Calu3 (cell line): Measurements from ENCODE around the gene RPP25L. TPM values are rescaled to one million over a fixed set of nuclear protein-coding genes. Genes with fewer than 3 reads are reported as not detected.
A peak's percentile ranks its signal among the peaks of the same experiment; 100 is the strongest.

Source experiments
- BruUV-seq: library from RNA; stranded (reverse); fragments of 400-500 nt; replicated peaks from 2 replicates; lab custom pipeline; 2021; lab: Mats Ljungman, UMichigan
- CTCF ChIA-PET: fragments of 300-600 bp; sonication (Branson Sonifier 250); formaldehyde crosslinking; loops from one replicate; lab custom pipeline; 2022; ENCODE audit warnings: antibody characterized with exemption; lab: Charles Lee
- DNase-seq: peaks from one replicate; pipeline ENCODE4 v3.0.0; 2022
- H3K27ac Mint-ChIP-seq: one replicate; pipeline ENCODE4 v1.8.0; 2022; ENCODE audit warnings: mixed read lengths; ENCODE audit not compliant: unreplicated experiment
- H3K27me3 Mint-ChIP-seq: one replicate; pipeline ENCODE4 v1.8.0; 2022; ENCODE audit warnings: mixed read lengths; ENCODE audit not compliant: unreplicated experiment
- H3K36me3 Mint-ChIP-seq: one replicate; pipeline ENCODE4 v1.8.0; 2022; ENCODE audit warnings: mild to moderate bottlenecking, moderate library complexity, mixed read lengths; ENCODE audit not compliant: insufficient read depth, unreplicated experiment
- H3K4me1 Mint-ChIP-seq: one replicate; pipeline ENCODE4 v1.8.0; 2022; ENCODE audit warnings: mild to moderate bottlenecking, low read depth, mixed read lengths; ENCODE audit not compliant: unreplicated experiment
- H3K4me3 Mint-ChIP-seq: one replicate; pipeline ENCODE4 v1.8.0; 2022; ENCODE audit warnings: mild to moderate bottlenecking, low read depth, moderate library complexity, mixed read lengths; ENCODE audit not compliant: unreplicated experiment
- H3K9me3 Mint-ChIP-seq: one replicate; pipeline ENCODE4 v1.8.0; 2022; ENCODE audit warnings: low read depth, mixed read lengths; ENCODE audit not compliant: unreplicated experiment
- intact Hi-C: fragments of 100-400 bp; cut with micrococcal nuclease; formaldehyde crosslinking; loops from one replicate; pipeline ENCODE4 v1.10.0; 2022; ENCODE audit not compliant: unreplicated experiment
- total RNA-seq: library from RNA; stranded (reverse); gene quantifications from 2 replicates; pipeline ENCODE4 v1.2.3, GENCODE V29; 2022
- TF ChIP-seq, protein P1 (sequence below): fragments of 200-600 bp; IDR thresholded peaks from one replicate; pipeline ENCODE4 v1.8.0; 2022; ENCODE audit warnings: antibody characterized with exemption; ENCODE audit not compliant: unreplicated experiment

RPP25L gene
- total RNA-seq, 1 experiment from 2014 or later = 17.6 TPM

DNA sequence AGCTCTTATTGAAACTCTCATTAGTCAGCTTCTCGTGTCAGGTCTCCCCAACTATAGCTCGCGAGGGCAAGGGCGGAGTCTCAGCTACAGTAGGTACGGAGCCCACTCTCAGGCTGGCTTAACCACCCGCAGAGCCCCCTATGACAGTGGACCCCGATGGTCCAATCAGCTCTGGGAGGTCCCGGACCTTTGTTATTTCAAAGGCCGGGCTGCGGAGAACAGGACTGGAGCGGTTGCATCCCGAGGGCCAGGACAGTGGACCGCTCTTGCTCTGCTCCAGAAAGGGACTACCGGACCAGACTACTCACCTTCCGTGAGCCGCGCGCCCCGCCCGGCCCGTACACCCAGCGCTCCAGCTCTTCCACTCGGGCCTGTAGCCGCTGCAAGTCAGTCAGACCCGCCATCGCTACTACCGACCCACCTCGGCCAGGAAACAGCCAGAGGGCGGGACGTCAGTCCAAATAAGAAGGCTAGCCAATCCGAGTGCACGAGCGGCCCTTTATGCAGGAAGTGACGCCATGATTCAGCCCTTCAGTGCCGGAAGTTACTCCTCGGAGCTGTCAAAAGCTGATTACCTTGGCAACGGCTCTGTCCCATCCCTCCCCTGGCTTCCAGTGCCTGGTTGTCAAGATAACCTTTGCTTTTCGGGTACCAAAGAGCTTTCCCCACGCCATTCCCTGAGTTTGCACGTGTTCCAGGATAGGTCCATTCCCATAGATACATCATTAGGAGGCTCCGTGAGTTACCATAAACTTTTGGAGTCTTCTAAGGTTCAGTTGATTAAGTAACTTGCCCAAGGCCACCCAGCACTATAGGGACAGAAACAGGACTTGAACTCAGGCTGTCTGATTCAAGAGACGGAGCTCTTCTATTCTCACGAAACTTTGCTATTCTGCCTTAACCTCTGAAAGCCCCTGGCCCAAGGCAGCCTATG lies 8.4 kb upstream of the RPP25L start, which contains the start of gene DCTN3:
Gene DCTN3, minus strand, starts transcription at position 435 of the 934 bp plus-strand sequence. Its CDS starts 31 bp downstream, at position 404.
- BruUV-seq = TSS peak; percentile 35
- CTCF ChIA-PET = interaction anchor here (0.5 kb wide), 1 partner anchor 335 kb away, joined by 4 read pairs; no protein-coding TSS in a partner anchor

GRCh38 chr9:34615132-34615531 lies 3.2 kb upstream of the RPP25L start:
- no peaks in the 10 kb centered on the region for H3K9me3 Mint-ChIP-seq
- H3K36me3 Mint-ChIP-seq = peaks cover 26% of the 10 kb centered on the region
- intact Hi-C loops = no loop called here
- H3K27ac Mint-ChIP-seq = no peak overlapping the region
- H3K27me3 Mint-ChIP-seq = no peaks in the 10 kb centered on the region
- no peak for DNase-seq
- CTCF ChIA-PET = no interaction called here
- peaks cover 14% of the 10 kb centered on the region for H3K4me1 Mint-ChIP-seq
- TF ChIP-seq, protein P1, sequence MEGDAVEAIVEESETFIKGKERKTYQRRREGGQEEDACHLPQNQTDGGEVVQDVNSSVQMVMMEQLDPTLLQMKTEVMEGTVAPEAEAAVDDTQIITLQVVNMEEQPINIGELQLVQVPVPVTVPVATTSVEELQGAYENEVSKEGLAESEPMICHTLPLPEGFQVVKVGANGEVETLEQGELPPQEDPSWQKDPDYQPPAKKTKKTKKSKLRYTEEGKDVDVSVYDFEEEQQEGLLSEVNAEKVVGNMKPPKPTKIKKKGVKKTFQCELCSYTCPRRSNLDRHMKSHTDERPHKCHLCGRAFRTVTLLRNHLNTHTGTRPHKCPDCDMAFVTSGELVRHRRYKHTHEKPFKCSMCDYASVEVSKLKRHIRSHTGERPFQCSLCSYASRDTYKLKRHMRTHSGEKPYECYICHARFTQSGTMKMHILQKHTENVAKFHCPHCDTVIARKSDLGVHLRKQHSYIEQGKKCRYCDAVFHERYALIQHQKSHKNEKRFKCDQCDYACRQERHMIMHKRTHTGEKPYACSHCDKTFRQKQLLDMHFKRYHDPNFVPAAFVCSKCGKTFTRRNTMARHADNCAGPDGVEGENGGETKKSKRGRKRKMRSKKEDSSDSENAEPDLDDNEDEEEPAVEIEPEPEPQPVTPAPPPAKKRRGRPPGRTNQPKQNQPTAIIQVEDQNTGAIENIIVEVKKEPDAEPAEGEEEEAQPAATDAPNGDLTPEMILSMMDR = no peak
- H3K4me3 Mint-ChIP-seq = no peak overlapping the region
- BruUV-seq = no TSS peak

More for the DNA sequence above, 8.4 kb upstream of the RPP25L start, which contains the start of gene DCTN3:
- peak; percentile 79 for DNase-seq
- Mint-ChIP-seq H3K4me1 (peaks cover 15% of the 10 kb centered on the region), H3K9me3 (no peaks in the 10 kb centered on the region), H3K27ac (peak within 1 kb of the TSS; percentile 58), H3K27me3 (peaks cover 3% of the 10 kb centered on the region), H3K4me3 (peak within 1 kb of the TSS; percentile 78), H3K36me3 (peaks cover 17% of the 10 kb centered on the region)
- intact Hi-C loops = no loop called here
- TF ChIP-seq, protein P1 = no peak

- Mint-ChIP-seq H3K27ac (no peak overlapping the region), H3K27me3 (no peaks in the 10 kb centered on the region), H3K36me3 (peaks cover 16% of the 10 kb centered on the region), H3K4me3 (peak overlapping the region; percentile 86), H3K9me3 (no peaks in the 10 kb centered on the region), H3K4me1 (no peaks in the 10 kb centered on the region)
- TF ChIP-seq, protein P1 = peak; percentile 55
- peak; percentile 79 for DNase-seq
- CTCF ChIA-PET = interaction anchor here (0.6 to 1.0 kb wide), 2 partner anchors 21 to 434 kb away, joined by 3 to 5 read pairs; no protein-coding TSS in a partner anchor
- BruUV-seq = no TSS peak
- intact Hi-C loops = loop anchor here (1.0 kb wide), 1 partner anchor 21 kb away; no protein-coding TSS in a partner anchor
These were observed 992 bp upstream of the RPP25L start for GRCh38 chr9:34612788-34613390.

DNA sequence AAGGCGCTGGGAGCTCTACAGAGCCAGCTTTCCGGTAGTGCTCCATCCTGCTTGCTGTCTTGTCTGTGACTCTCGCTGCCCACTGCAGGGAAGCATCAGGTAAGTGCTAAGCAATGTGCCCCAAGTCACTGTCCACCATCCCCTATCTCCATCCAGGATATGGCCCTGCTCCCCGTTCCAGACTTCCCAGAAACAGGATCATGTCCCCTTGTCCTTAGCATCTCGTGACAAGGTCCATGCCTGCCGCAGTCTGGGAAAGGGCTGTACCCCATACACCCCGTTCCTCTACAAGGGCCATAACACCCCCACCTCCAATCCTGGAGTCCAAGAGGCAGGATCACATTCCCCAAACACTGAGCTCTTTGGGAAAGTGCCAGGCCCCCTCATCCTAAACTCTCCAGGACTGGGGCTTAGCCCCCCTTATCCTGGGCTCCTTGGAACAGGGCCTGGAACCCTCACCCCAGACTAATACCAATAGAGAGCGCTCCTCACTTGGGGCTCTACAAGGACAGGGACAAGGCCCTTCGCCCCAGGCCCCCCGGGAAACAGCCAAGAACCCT lies 566 bp downstream of the RPP25L start:
- Mint-ChIP-seq H3K4me1 (no peaks in the 10 kb centered on the region), H3K4me3 (peak overlapping the region; percentile 86), H3K36me3 (peaks cover 16% of the 10 kb centered on the region), H3K27me3 (no peaks in the 10 kb centered on the region), H3K9me3 (no peaks in the 10 kb centered on the region), H3K27ac (peak overlapping the region; percentile 79)
- TF ChIP-seq, protein P1 = no peak
- TSS peak; percentile 53 for BruUV-seq
- CTCF ChIA-PET = no interaction called here
- intact Hi-C loops = no loop called here
- DNase-seq = no peak
